ENCODE measurements around the gene NAXE. TPM values are rescaled to one million over a fixed set of nuclear protein-coding genes. Genes with fewer than 3 reads are reported as not detected.
"Not testable (repeated sequence)": the region's sequence is repeated elsewhere in the genome, so short reads cannot be mapped to it uniquely, and the experiment has no call there.

Gene NAXE
- total RNA-seq, 1 donor from 2014 or later: 32.8 TPM

DNA sequence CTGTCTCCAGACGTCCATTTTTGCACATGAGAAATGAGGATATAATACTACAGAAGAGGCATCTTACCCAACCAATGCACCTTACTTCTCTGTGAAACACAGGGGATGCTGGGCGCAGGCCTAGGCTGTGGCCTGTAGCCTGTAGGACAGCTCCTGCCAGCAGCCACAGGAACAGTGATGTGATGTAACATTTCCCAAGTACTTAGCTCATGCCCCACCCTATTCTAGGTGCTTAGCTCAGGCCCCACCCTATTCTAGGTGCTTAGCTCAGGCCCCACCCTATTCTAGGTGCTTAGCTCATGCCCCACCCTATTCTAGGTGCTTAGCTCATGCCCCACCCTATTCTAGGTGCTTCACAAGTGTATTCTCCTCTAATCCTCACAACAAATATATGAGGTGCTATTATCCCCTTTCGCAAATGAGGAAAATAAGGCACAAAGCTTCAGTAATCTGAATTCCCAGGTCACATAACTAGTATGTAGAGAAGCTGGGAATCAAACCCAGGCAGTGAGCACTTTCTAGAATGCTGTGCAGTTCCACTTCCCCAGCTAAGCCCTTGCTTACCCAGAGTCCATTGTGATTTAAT is 4.6 kb upstream of the NAXE start:
- H3K4me3 ChIP-seq: no peak overlapping the region
- H3K27me3 Mint-ChIP-seq (ENCODE audit: insufficient read depth, low read depth): peaks cover 13% of the 10 kb centered on the region
- no peaks in the 10 kb centered on the region for H3K9me3 ChIP-seq (ENCODE audit: low read depth)
- TF ChIP-seq EZH2 (IDR thresholded peaks at IDR 0.05) (no peak), EZH2phosphoT487 (IDR thresholded peaks at IDR 0.05) (no peak)
- TF ChIP-seq, protein P1, sequence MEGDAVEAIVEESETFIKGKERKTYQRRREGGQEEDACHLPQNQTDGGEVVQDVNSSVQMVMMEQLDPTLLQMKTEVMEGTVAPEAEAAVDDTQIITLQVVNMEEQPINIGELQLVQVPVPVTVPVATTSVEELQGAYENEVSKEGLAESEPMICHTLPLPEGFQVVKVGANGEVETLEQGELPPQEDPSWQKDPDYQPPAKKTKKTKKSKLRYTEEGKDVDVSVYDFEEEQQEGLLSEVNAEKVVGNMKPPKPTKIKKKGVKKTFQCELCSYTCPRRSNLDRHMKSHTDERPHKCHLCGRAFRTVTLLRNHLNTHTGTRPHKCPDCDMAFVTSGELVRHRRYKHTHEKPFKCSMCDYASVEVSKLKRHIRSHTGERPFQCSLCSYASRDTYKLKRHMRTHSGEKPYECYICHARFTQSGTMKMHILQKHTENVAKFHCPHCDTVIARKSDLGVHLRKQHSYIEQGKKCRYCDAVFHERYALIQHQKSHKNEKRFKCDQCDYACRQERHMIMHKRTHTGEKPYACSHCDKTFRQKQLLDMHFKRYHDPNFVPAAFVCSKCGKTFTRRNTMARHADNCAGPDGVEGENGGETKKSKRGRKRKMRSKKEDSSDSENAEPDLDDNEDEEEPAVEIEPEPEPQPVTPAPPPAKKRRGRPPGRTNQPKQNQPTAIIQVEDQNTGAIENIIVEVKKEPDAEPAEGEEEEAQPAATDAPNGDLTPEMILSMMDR (IDR thresholded peaks at IDR 0.05): no peak
- no peaks in the 10 kb centered on the region for H4K20me1 ChIP-seq (ENCODE audit: low read depth)
- no peaks in the 10 kb centered on the region for H3K9me3 Mint-ChIP-seq
- H3K27ac ChIP-seq: no peak overlapping the region
- no peak for DNase-seq (ENCODE audit: low spot score)
- no peaks in the 10 kb centered on the region for H3K36me3 Mint-ChIP-seq
- H3K27me3 ChIP-seq: no peaks in the 10 kb centered on the region
- H3K4me1 ChIP-seq: no peaks in the 10 kb centered on the region
- H3K9ac ChIP-seq: no peak overlapping the region
- no peak overlapping the region for H3K4me3 Mint-ChIP-seq
- peaks cover 3% of the 10 kb centered on the region for H3K79me2 ChIP-seq (ENCODE audit: low read depth)
- H3K4me2 ChIP-seq: no peak overlapping the region
- no peaks in the 10 kb centered on the region for H3K36me3 ChIP-seq
- no peak overlapping the region for H2AFZ ChIP-seq (replicated peaks)
- no peak overlapping the region for H3K27ac Mint-ChIP-seq
- peaks cover 9% of the 10 kb centered on the region for H3K4me1 Mint-ChIP-seq
- H3F3A ChIP-seq (ENCODE audit: low read depth): peaks cover 11% of the 10 kb centered on the region

DNA sequence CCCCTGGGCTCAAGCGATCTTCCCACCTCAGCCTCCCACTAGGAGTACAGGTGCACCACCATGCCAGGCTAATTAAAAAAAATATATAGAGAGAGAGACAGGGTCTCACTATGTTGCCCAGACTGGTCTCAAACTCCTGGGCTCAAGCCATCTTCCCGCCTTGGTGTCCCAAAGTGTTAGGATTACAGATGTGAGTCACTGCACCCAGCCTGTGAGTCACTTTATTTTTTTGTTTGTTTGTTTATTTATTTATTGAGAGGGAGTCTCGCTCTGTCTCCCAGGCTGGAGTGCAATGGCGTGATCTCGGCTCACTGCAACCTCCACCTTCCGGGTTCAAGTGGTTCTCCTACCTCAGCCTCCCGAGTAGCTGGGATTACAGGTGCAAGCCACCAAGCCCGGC is 3.6 kb upstream of the NAXE start:
- not testable (repeated sequence) for H3K79me2 ChIP-seq (ENCODE audit: low read depth); H3K4me1 ChIP-seq; H3K9me3 ChIP-seq (ENCODE audit: low read depth); H3K27ac ChIP-seq; H3K36me3 ChIP-seq; H4K20me1 ChIP-seq (ENCODE audit: low read depth); H3K4me2 ChIP-seq; H3K4me3 ChIP-seq; H2AFZ ChIP-seq (replicated peaks); H3K27me3 ChIP-seq; DNase-seq (ENCODE audit: low spot score); H3K9me3 Mint-ChIP-seq; H3K27ac Mint-ChIP-seq; H3K36me3 Mint-ChIP-seq; H3K4me3 Mint-ChIP-seq; H3K9ac ChIP-seq
- peaks cover 21% of the 10 kb centered on the region for H3F3A ChIP-seq (ENCODE audit: low read depth)
- peaks cover 16% of the 10 kb centered on the region for H3K4me1 Mint-ChIP-seq
- peaks cover 12% of the 10 kb centered on the region for H3K27me3 Mint-ChIP-seq (ENCODE audit: insufficient read depth, low read depth)

DNA sequence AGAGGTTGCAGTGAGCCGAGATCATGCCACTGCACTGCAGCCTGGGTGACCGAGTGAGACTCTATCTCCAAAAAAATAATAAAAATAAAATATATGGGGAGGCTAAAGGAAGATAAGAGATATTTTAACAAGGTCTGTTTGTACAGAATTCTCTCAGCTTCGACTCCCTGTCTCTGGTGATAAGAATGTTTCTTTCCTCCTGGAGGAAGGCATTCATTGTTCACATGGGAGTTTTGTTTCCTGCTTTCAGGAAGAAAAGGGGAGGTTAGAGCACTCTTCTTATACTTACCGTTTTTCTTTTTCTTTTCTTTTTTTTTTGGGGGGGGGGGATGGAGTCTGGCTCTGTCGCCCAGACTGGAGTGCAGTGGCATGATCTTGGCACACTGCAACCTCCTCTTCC is 2.0 kb upstream of the NAXE start:
- no peak for DNase-seq (ENCODE audit: low spot score)
- Mint-ChIP-seq H3K4me1 (peaks cover 21% of the 10 kb centered on the region), H3K27me3 (ENCODE audit: insufficient read depth, low read depth) (peaks cover 13% of the 10 kb centered on the region), H3K4me3 (no peak overlapping the region), H3K36me3 (no peaks in the 10 kb centered on the region), H3K27ac (no peak overlapping the region), H3K9me3 (no peaks in the 10 kb centered on the region)
- Histone ChIP-seq H2AFZ (replicated peaks) (no peak overlapping the region), H4K20me1 (ENCODE audit: low read depth) (no peaks in the 10 kb centered on the region), H3K36me3 (no peaks in the 10 kb centered on the region), H3K4me1 (peaks cover 5% of the 10 kb centered on the region), H3K9ac (no peak overlapping the region), H3K27me3 (no peaks in the 10 kb centered on the region), H3K4me2 (no peak overlapping the region), H3K79me2 (ENCODE audit: low read depth) (peaks cover 5% of the 10 kb centered on the region), H3F3A (ENCODE audit: low read depth) (peaks cover 33% of the 10 kb centered on the region), H3K9me3 (ENCODE audit: low read depth) (no peaks in the 10 kb centered on the region), H3K27ac (no peak overlapping the region), H3K4me3 (no peak overlapping the region)
- no peak for TF ChIP-seq EZH2phosphoT487 (IDR thresholded peaks at IDR 0.05)
- TF ChIP-seq, protein P1 (IDR thresholded peaks at IDR 0.05): no peak
- TF ChIP-seq EZH2 (IDR thresholded peaks at IDR 0.05): no peak

DNA sequence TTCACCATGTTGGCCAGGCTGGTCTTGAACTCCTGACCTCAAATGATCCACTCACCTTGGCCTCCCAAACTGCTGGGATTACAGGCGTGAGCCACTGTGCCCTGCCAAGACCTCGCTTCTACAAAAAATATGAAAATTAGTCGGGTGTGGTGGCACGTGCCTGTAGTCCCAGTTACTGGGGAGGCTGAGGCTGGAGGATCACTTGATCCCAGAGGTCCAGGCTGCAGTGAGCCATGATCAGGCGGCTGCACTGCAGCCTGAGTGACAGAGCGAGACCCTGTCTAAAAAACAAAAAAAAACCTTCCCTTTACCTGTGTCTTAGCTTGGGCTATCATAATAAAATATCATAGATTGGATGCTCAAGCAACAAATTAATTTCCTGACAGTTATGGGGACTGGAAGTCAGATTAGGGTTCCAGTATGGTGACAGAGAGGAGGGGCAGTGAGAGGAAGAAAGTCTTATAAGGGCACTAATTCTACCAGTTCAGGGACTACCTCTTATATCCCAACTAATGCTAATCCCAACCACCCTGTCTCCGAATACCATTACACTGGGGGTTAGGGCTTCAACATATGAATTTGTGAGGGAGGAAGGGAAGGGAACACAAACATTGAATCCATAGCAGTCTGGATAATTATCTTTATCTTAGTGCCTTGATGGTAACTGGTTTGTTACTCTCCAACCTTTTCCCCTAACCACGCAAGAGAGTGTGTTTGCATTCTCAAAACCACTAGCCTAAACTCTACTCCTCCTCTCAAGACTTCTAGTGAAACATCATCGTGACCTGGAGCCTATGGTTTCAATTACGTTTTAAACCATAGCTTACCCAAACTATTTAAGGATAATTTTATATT is 1.0 kb upstream of the NAXE start:
- TF ChIP-seq, protein P1 (IDR thresholded peaks at IDR 0.05): no peak
- TF ChIP-seq EZH2 (IDR thresholded peaks at IDR 0.05) (no peak), EZH2phosphoT487 (IDR thresholded peaks at IDR 0.05) (no peak)
- Histone ChIP-seq H3K27me3 (no peaks in the 10 kb centered on the region), H3F3A (ENCODE audit: low read depth) (peaks cover 39% of the 10 kb centered on the region), H3K4me3 (peak overlapping the region; percentile 82), H3K9me3 (ENCODE audit: low read depth) (no peaks in the 10 kb centered on the region), H4K20me1 (ENCODE audit: low read depth) (no peaks in the 10 kb centered on the region), H3K4me1 (peaks cover 5% of the 10 kb centered on the region), H3K9ac (no peak overlapping the region), H3K36me3 (no peaks in the 10 kb centered on the region), H3K4me2 (peak overlapping the region; percentile 95), H2AFZ (replicated peaks) (peak overlapping the region; percentile 88), H3K79me2 (ENCODE audit: low read depth) (peaks cover 5% of the 10 kb centered on the region), H3K27ac (no peak overlapping the region)
- peak overlapping the region; percentile 89 for H3K4me3 Mint-ChIP-seq
- no peak overlapping the region for H3K27ac Mint-ChIP-seq
- peaks cover 6% of the 10 kb centered on the region for H3K36me3 Mint-ChIP-seq
- peaks cover 11% of the 10 kb centered on the region for H3K27me3 Mint-ChIP-seq (ENCODE audit: insufficient read depth, low read depth)
- H3K9me3 Mint-ChIP-seq: no peaks in the 10 kb centered on the region
- peaks cover 28% of the 10 kb centered on the region for H3K4me1 Mint-ChIP-seq
- no peak for DNase-seq (ENCODE audit: low spot score)

Measured in neural progenitor cell (in vitro differentiated cells).